Activated naive CD8-positive, alpha-beta T cell treated with anti-CD3 and anti-CD28 coated beads, Interleukin-2, amount 50 U/mL, for 16 hours (primary cell): ENCODE measurements around the gene TRIM39.

Experiments
- DNase-seq: peaks from one replicate; pipeline ENCODE4 v3.0.0-alpha.2; 2020; ENCODE audit warnings: low read depth, low spot score

TRIM39 gene

GRCh38 chr6:30327232-30327746 lies 562 bp downstream of the TRIM39 start:
- DNase-seq, result no peak

DNA sequence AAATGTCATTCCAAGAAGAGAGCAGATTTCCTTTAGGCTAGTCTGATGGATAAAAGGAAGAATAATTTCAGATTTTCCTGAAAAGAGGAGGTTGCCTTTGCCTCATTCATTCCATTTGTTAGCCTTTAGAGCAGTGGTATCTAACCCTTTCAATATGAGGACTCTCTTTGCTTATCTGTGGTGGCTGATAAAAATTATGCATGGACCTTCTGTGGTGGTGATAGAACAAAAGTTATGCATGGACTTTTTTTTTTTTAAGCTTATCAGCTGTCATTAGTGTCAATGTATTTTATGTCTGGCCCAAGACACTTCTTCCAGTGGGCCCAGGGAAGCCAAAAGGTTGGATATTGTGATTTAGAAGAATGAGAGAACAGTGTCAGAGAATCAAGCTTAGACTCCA lies 1.7 kb downstream of the TRIM39 start:
- no peak for DNase-seq

GRCh38 chr6:30329331-30329730 lies 2.6 kb downstream of the TRIM39 start:
- no peak for DNase-seq

- DNase-seq, result no peak
Measured at GRCh38 chr6:30331981-30332380, 5.3 kb downstream of the TRIM39 start.

- DNase-seq, result no peak
Measured at GRCh38 chr6:30334075-30334783, 7.5 kb downstream of the TRIM39 start.

DNA sequence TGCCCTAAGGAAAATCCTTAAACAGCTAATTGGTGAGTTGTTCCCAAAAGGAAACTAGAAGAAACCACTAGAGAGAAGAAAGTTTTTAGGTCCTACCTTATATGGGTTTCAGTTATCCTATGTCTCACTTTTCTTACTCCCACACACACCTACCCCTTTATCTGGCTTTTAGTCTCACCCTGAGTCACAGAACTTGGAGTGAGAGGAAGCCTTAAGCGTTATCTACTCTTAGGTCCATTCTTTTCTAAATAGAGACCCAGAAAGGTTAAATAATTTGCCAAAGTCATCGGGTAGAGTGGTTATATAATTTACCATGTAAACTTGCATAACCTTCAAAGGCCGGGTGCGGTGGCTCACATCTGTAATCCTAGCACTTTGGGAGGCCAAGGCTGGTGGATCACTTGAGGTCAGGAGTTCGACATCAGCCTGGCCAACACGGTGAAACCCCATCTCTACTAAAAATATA lies 13.9 kb downstream of the TRIM39 start:
- DNase-seq, result no peak

GRCh38 chr6:30341218-30341617 lies 14.5 kb downstream of the TRIM39 start:
- no peak for DNase-seq

DNA sequence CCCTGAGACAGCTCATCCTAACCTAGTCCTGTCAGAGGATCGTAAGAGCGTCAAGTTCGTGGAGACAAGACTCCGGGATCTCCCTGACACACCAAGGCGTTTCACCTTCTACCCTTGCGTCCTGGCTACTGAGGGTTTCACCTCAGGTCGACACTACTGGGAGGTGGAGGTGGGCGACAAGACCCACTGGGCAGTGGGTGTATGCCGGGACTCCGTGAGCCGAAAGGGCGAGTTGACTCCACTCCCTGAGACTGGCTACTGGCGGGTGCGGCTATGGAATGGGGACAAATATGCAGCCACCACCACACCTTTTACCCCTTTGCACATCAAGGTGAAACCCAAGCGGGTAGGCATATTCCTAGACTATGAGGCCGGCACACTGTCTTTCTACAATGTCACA lies 15.0 kb downstream of the TRIM39 start:
- no peak for DNase-seq

GRCh38 chr6:30344191-30344867 lies 17.6 kb downstream of the TRIM39 start:
- no peak for DNase-seq

- peak; percentile 68 for DNase-seq
Measured at GRCh38 chr6:30344868-30345671, 18.3 kb downstream of the TRIM39 start, which contains the start of gene RPP21. Gene RPP21, plus strand, starts transcription at chr6:30345156. Its CDS starts 16 bp downstream, at chr6:30345172.

- no peak for DNase-seq
Measured at GRCh38 chr6:30345852-30346251, 19.1 kb downstream of the TRIM39 start.

GRCh38 chr6:30348957-30349356 lies 22.2 kb downstream of the TRIM39 start:
- DNase-seq, result no peak

GRCh38 chr6:30349421-30350177 lies 22.9 kb downstream of the TRIM39 start:
- no peak for DNase-seq

DNA sequence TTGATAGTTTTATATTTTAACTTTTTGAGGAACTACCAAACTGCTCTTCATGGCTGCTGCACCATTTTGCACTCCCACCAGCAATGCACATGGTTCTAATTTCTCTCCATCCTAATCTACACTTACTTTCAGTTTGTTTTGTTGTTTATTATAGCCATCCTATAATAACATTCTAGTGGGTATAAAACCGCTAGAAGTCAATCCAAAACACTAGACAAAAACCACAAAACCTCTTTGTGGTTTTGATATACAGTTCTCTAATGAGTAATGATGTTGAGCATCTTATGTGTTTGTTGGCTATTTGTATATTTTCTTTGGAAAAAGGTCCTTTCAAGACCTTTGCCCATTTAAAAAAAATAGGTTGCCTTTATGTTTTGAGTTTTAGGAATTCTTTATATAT lies 23.8 kb downstream of the TRIM39 start:
- no peak for DNase-seq

DNA sequence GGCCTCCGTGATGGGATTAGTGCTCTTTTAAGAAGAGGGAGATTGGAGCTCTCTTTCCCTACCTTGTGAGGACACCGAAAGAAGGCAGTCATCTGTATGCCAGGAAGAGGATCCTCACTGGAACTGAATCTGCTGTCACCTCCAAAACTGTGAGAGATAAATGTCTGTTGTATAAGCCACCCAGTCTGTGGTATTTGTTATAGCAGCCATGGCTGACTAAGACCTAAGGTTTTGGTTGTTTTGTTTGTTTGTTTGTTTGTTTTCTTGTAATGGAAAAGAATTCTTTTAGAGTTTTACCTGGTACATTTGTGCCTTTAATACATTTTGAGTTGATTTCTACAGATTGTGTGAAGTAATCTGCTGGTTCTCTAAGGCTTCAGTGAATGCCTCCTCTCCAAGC lies 25.8 kb downstream of the TRIM39 start:
- no peak for DNase-seq

DNA sequence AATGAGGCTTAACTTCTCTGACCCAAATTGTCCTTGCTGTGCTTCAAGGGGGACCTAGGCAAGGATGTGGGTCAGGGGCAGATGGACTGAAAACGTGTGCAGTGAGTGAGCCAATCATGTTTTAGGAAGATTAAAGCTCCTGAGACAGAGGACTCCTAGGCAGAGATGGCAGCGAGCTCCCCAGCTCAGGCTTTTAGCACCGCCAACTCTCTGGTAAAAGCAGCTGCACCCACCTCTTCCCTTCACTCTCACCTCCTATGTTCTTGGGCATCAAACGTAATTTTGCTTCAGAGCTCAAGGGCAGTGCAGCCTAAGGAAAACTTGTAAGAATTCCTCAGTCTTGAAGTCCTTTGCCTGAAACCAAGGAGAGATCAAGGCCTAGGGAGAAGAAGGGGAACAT lies 28.6 kb downstream of the TRIM39 start:
- no peak for DNase-seq

GRCh38 chr6:30356536-30356935 lies 29.8 kb downstream of the TRIM39 start:
- DNase-seq, result no peak

GRCh38 chr6:30357678-30358540 lies 31.2 kb downstream of the TRIM39 start:
- no peak for DNase-seq

DNA sequence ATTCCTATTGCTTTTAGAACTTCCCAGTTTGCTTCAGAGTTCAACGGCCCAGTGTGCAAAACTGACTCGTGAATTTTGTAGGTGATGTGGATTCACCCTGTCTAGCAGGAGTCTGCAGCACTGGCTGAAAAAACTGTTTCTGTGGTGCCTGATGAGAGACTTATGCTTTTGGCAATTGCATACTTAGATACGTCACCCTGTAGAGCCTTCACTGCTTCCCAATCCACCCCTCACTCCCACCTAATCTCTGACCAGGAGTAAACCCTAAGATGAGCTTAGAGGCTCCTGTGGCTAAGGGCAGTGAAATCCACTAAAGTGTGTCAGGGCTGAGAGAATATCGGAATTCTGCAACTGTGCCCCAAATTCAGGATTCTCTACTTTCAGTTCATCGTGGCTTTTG lies 32.5 kb downstream of the TRIM39 start:
- no peak for DNase-seq

GRCh38 chr6:30360139-30360538 lies 33.4 kb downstream of the TRIM39 start:
- DNase-seq, result no peak
